H7 (cell line): ENCODE data around the gene ANKRD44. TPM values are rescaled to one million over a fixed set of nuclear protein-coding genes. Genes with fewer than 3 reads are reported as not detected.

Experiments used
- DNase-seq: peaks from one replicate; pipeline ENCODE4 v3.0.0; 2012
- H3K27me3 ChIP-seq: 2 replicates; pipeline ENCODE4 v1.6.0; 2011; ENCODE audit warnings: mild to moderate bottlenecking, low read length; ENCODE audit not compliant: control insufficient read depth, insufficient read depth
- H3K36me3 ChIP-seq: replicated peaks from 2 replicates; pipeline ENCODE4 v1.5.1; 2011; ENCODE audit warnings: low read length; ENCODE audit not compliant: control insufficient read depth, insufficient read depth
- H3K4me3 ChIP-seq: 2 replicates; pipeline ENCODE4 v1.5.1; 2011; ENCODE audit warnings: low read depth, mild to moderate bottlenecking, control low read depth, low read length, moderate library complexity; ENCODE audit not compliant: insufficient read depth
- total RNA-seq: library from RNA; depleted of rRNA; stranded (reverse); fragments of >200 nt; shearing (Covaris generic); gene quantifications from 2 replicates; pipeline ENCODE4 v1.2.3, GENCODE V29; 2014

The ANKRD44 gene
- total RNA-seq, 1 experiment from 2014 or later, result 0.76 TPM

DNA sequence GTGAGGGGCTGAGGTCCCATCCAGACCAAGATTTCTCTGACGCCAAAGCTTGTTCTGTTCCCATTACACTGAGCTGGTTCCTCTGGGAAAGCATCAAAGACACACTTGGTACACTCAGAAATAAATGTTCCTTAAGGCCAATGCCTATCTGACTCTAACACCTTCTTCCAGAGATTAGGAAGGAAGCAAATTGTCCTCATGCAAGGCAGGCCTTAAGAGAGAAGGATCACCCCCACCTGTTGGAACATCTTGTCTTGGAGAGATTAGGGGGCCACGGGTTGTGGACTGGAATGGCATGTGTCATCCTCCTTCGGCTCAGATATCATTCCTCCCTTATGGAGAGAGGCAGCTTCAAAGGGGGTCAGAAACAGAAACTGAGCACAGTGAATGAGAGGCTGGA, 100.2 kb downstream of the ANKRD44 start:
- DNase-seq, result no peak
- Histone ChIP-seq H3K27me3 (no peaks in the 10 kb centered on the region), H3K4me3 (no peak overlapping the region), H3K36me3 (no peaks in the 10 kb centered on the region)

- Histone ChIP-seq H3K36me3 (no peaks in the 10 kb centered on the region), H3K27me3 (no peaks in the 10 kb centered on the region), H3K4me3 (no peak overlapping the region)
- DNase-seq, result no peak
These were observed 100.7 kb downstream of the ANKRD44 start for GRCh38 chr2:197209742-197210408.

GRCh38 chr2:197209246-197209645, 101.3 kb downstream of the ANKRD44 start:
- no peak overlapping the region for H3K4me3 ChIP-seq
- no peak for DNase-seq
- no peaks in the 10 kb centered on the region for H3K36me3 ChIP-seq
- H3K27me3 ChIP-seq, result no peaks in the 10 kb centered on the region

- H3K27me3 ChIP-seq, result no peaks in the 10 kb centered on the region
- H3K36me3 ChIP-seq, result no peaks in the 10 kb centered on the region
- DNase-seq, result no peak
- H3K4me3 ChIP-seq, result no peak overlapping the region
These were observed 101.7 kb downstream of the ANKRD44 start for GRCh38 chr2:197208841-197209240.

- H3K36me3 ChIP-seq, result no peaks in the 10 kb centered on the region
- DNase-seq, result no peak
- H3K27me3 ChIP-seq, result no peaks in the 10 kb centered on the region
- no peak overlapping the region for H3K4me3 ChIP-seq
These were observed 102.6 kb downstream of the ANKRD44 start for GRCh38 chr2:197208024-197208423.

DNA sequence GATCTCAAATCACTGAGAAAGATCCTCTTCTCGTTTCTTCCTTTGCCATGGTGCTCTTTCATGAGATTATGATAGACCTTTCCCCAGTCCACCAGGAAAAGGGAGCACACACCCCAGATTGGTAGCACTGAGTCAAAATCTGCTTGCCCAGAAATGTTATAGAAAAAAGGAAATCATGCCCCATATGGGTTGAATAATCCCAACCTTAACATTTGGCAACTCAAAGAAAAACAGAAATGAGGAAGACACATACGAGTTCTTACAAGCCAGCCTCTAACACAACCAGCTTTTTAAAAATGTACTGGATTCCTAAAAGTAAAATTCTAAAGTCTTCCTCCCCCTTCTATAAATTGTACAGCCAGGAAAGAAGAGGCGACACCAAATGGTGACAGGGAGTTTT, 103.0 kb downstream of the ANKRD44 start:
- no peaks in the 10 kb centered on the region for H3K27me3 ChIP-seq
- H3K4me3 ChIP-seq, result no peak overlapping the region
- H3K36me3 ChIP-seq, result no peaks in the 10 kb centered on the region
- DNase-seq, result no peak

DNA sequence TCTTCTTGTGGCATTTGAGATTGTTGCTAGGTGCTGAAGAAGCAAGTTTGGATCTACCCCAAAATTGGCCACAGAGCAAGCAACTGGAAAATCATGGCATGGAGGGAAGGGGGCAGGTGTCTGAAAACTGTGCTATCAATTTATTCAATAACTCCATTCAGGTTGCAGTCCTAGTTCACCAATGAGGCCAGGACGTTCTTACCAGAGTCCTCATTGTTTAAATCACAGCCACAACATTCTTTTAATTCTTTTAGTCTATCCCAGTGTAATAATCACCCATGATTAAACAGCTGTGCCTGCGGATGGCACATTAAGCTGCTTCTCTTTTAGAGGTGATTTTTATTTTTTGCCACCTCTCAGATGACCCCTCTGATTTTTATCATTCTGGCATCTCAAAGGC, 103.5 kb downstream of the ANKRD44 start:
- H3K4me3 ChIP-seq, result no peak overlapping the region
- no peaks in the 10 kb centered on the region for H3K27me3 ChIP-seq
- H3K36me3 ChIP-seq, result no peaks in the 10 kb centered on the region
- DNase-seq, result no peak

DNA sequence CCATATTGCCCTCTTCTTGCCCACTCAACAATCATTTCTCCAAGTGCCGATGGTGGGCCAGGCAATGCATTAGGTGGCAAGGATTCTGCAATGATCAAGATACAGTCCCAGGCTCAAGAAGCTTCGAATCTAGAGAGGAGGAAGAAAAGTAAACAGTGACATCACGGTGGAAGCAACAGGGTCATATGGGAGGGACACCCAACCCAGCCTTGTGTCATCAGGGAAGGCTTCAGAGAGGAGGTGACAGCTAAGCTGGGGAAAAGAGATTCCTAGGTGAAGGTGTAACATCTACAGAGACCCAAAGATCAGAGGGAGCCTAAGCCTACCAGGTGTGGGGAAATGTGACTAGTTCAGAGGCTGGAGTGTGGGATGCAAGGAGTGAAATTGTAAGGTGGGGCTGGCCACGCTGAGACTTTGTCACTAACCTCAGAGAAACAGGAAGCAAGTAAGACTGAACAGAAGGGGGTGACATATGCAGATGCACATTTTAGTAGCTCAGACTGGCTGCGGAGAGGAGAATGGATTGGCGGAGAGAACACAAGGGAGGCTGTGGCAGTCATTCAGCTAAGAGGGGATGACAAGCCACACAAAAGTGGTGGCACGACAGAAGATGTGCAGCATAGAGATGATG, 104.9 kb downstream of the ANKRD44 start:
- H3K36me3 ChIP-seq, result no peaks in the 10 kb centered on the region
- H3K4me3 ChIP-seq, result no peak overlapping the region
- DNase-seq, result no peak
- H3K27me3 ChIP-seq, result no peaks in the 10 kb centered on the region

DNA sequence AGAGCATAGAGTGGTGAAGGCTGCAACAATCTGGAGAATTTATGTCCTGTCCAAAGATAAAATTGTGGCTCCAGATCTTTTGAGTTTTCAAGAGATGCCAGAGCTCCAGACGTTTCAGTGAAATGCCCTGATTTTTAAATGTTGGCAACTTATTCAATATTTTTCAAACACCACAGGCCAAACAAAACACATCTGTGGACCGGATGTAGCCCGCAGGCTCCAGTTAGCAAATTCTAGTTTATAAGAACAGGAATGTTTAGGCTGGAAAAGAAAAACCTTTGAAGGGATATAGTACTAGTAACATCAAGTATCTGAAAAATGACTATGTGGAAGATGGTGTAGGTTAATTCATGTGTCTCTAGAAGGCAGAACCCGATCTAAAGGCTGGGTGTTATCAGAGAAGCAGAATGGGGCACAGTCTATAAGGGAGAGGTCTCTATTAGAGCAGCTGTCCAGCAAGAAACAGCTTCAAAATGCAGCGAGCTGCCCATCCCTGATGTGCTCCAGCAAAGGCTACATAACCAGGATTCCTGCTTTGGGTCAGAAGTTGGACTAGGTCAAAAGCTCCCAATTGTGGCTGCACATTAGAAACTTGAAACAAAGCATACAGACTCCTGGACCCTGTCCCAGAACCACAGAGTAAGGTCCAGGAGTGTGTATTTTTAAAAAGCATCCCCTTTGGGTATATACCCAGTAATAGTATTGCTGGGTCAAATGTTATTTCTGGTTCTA, 105.9 kb downstream of the ANKRD44 start:
- no peak for DNase-seq
- Histone ChIP-seq H3K4me3 (no peak overlapping the region), H3K36me3 (no peaks in the 10 kb centered on the region), H3K27me3 (no peaks in the 10 kb centered on the region)

- H3K36me3 ChIP-seq, result no peaks in the 10 kb centered on the region
- no peaks in the 10 kb centered on the region for H3K27me3 ChIP-seq
- DNase-seq, result no peak
- H3K4me3 ChIP-seq, result no peak overlapping the region
These were observed 108.7 kb downstream of the ANKRD44 start for GRCh38 chr2:197201874-197202273.

- H3K4me3 ChIP-seq, result no peak overlapping the region
- H3K27me3 ChIP-seq, result no peaks in the 10 kb centered on the region
- no peaks in the 10 kb centered on the region for H3K36me3 ChIP-seq
- DNase-seq, result no peak
These were observed 109.9 kb downstream of the ANKRD44 start for GRCh38 chr2:197200762-197201058.

- no peaks in the 10 kb centered on the region for H3K27me3 ChIP-seq
- H3K36me3 ChIP-seq, result no peaks in the 10 kb centered on the region
- H3K4me3 ChIP-seq, result no peak overlapping the region
- DNase-seq, result no peak
These were observed 110.4 kb downstream of the ANKRD44 start for GRCh38 chr2:197200051-197200761.

GRCh38 chr2:197198890-197199289, 111.7 kb downstream of the ANKRD44 start:
- Histone ChIP-seq H3K27me3 (no peaks in the 10 kb centered on the region), H3K36me3 (no peaks in the 10 kb centered on the region), H3K4me3 (no peak overlapping the region)
- DNase-seq, result no peak

- Histone ChIP-seq H3K27me3 (no peaks in the 10 kb centered on the region), H3K36me3 (no peaks in the 10 kb centered on the region), H3K4me3 (no peak overlapping the region)
- no peak for DNase-seq
These were observed 112.7 kb downstream of the ANKRD44 start for GRCh38 chr2:197197895-197198311.
